ENCODE measurements around the gene CTDNEP1. TPM values are rescaled to one million over a fixed set of nuclear protein-coding genes. Genes with fewer than 3 reads are reported as not detected.

Gene CTDNEP1
- polyA plus RNA-seq, 1 of the 3 experiments (the other 2 are of a cell fraction) = 111 TPM

- TF ChIP-seq, protein P1, sequence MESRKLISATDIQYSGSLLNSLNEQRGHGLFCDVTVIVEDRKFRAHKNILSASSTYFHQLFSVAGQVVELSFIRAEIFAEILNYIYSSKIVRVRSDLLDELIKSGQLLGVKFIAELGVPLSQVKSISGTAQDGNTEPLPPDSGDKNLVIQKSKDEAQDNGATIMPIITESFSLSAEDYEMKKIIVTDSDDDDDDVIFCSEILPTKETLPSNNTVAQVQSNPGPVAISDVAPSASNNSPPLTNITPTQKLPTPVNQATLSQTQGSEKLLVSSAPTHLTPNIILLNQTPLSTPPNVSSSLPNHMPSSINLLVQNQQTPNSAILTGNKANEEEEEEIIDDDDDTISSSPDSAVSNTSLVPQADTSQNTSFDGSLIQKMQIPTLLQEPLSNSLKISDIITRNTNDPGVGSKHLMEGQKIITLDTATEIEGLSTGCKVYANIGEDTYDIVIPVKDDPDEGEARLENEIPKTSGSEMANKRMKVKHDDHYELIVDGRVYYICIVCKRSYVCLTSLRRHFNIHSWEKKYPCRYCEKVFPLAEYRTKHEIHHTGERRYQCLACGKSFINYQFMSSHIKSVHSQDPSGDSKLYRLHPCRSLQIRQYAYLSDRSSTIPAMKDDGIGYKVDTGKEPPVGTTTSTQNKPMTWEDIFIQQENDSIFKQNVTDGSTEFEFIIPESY (IDR thresholded peaks at IDR 0.05; ENCODE audit: borderline replicate concordance, low read depth) = no peak
- TF ChIP-seq PBX3 (IDR thresholded peaks at IDR 0.05) = no peak
- TF ChIP-seq JUND (IDR thresholded peaks at IDR 0.05) = no peak
- TF ChIP-seq FOXM1 (IDR thresholded peaks at IDR 0.05; ENCODE audit: low read depth) = no peak
- TF ChIP-seq, protein P2, sequence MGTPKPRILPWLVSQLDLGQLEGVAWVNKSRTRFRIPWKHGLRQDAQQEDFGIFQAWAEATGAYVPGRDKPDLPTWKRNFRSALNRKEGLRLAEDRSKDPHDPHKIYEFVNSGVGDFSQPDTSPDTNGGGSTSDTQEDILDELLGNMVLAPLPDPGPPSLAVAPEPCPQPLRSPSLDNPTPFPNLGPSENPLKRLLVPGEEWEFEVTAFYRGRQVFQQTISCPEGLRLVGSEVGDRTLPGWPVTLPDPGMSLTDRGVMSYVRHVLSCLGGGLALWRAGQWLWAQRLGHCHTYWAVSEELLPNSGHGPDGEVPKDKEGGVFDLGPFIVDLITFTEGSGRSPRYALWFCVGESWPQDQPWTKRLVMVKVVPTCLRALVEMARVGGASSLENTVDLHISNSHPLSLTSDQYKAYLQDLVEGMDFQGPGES (IDR thresholded peaks at IDR 0.05; ENCODE audit: low read depth, low read length) = no peak
- TF ChIP-seq RCOR1 (IDR thresholded peaks at IDR 0.05; ENCODE audit: low read length) = no peak
These were observed 17.8 kb downstream of the CTDNEP1 start (continued) for GRCh38 chr17:7233701-7234082.

GRCh38 chr17:7232114-7232513, 19.4 kb downstream of the CTDNEP1 start:
- peaks cover 32% of the 10 kb centered on the region for H4K20me1 ChIP-seq (ENCODE audit: insufficient read depth)
- DNase-seq = no peak
- peaks cover 40 to 61% of the 10 kb centered on the region in 2 experiments for H3K36me3 ChIP-seq (replicated peaks in 1 of 2; ENCODE audit: control insufficient read depth in 1 of 2, insufficient read depth in 2 of 2, low read length in 1 of 2)
- H2AFZ ChIP-seq (ENCODE audit: low read depth) = no peak overlapping the region
- no peak for TF ChIP-seq GATA2 (CRISPR knock-in tag; IDR thresholded peaks at IDR 0.05)
- ChIA-PET CTCF (interaction anchor here (1.4 to 6.5 kb wide), 2 partner anchors 12 to 211 kb away, joined by 3 to 44 read pairs; partner anchors contain the start of genes ACADVL and DLG4), POLR2A (interaction anchor here (1.9 to 2.4 kb wide), 2 partner anchors 11 to 12 kb away, joined by 4 to 11 read pairs; partner anchors contain the start of genes ACADVL and DLG4)
- peaks cover 27 to 31% of the 10 kb centered on the region in 2 experiments for H3K4me1 ChIP-seq (ENCODE audit: control insufficient read depth in 1 of 2, insufficient read depth in 2 of 2, low read depth in 1 of 2, low read length in 1 of 2)
- no peak overlapping the region for H3K27ac ChIP-seq (ENCODE audit: low read depth in 2 of 2, low read length in 1 of 2)
- peak overlapping the region; percentile 81 for H3K4me2 ChIP-seq
- peaks cover 30% of the 10 kb centered on the region for H3F3A ChIP-seq (replicated peaks; ENCODE audit: insufficient read depth)
- H3K27me3 ChIP-seq (ENCODE audit: insufficient read depth) = no peaks in the 10 kb centered on the region
- no peaks in the 10 kb centered on the region for H3K9me2 ChIP-seq
- peak overlapping the region; percentile 86 to 89; a peak in 3 of 4 replicates for H3K4me3 ChIP-seq (ENCODE audit: low read depth in 2 of 2, low read length in 1 of 2)
- H3K9me3 ChIP-seq = no peaks in the 10 kb centered on the region
- peaks cover 73% of the 10 kb centered on the region for H3K79me2 ChIP-seq (ENCODE audit: insufficient read depth)
- WGBS (ENCODE audit: low lambda C conversion rate) = 95% methylated on average over 5 of the region's 5 CpGs
- no peak overlapping the region for H3K9ac ChIP-seq

DNA sequence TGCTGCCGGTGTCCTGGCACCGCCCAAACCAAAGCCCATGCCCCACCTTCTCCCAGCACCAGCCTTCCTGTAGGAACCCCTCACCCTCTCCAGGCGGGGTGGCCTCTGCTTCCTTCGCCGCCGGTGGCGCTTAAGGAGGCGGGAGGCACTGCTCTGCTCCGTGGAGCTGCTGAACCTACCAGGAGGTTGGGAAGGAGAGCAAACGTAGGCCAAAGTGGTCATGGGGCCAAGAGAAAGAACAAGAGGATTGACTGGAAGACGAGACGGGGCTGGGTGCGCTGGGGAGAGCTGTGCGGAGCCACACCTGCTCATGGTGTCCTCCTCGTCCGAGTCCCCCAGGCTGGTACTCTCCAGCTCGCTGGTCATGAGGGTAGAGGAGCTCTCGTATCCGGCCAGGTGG, 22.0 kb downstream of the CTDNEP1 start:
- no peaks in the 10 kb centered on the region for H3K27me3 ChIP-seq (ENCODE audit: insufficient read depth)
- no peaks in the 10 kb centered on the region for H3K9me2 ChIP-seq
- POLR2A ChIA-PET = interaction anchor here (1.3 kb wide), 1 partner anchor 9 kb away, joined by 8 read pairs; the partner anchor contains the start of gene ACADVL
- H3K36me3 ChIP-seq (replicated peaks in 1 of 2; ENCODE audit: control insufficient read depth in 1 of 2, insufficient read depth in 2 of 2, low read length in 1 of 2) = peaks cover 31 to 60% of the 10 kb centered on the region in 2 experiments
- H3K4me2 ChIP-seq = no peak overlapping the region
- no peak overlapping the region for H3K4me3 ChIP-seq (ENCODE audit: low read depth in 2 of 2, low read length in 1 of 2)
- no peak overlapping the region for H3K9ac ChIP-seq
- no peak for TF ChIP-seq RCOR1 (IDR thresholded peaks at IDR 0.05; ENCODE audit: low read length)
- TF ChIP-seq, protein P1 (IDR thresholded peaks at IDR 0.05; ENCODE audit: borderline replicate concordance, low read depth) = no peak
- H3K79me2 ChIP-seq (ENCODE audit: insufficient read depth) = peaks cover 47% of the 10 kb centered on the region
- CTCF ChIA-PET = interaction anchor here (6.5 kb wide), 1 partner anchor 10 kb away, joined by 44 read pairs; the partner anchor contains the start of genes ACADVL and DLG4
- 97% methylated on average over 17 of the region's 19 CpGs for WGBS (ENCODE audit: low lambda C conversion rate)
- H3F3A ChIP-seq (replicated peaks; ENCODE audit: insufficient read depth) = peaks cover 11% of the 10 kb centered on the region
- no peaks in the 10 kb centered on the region for H3K9me3 ChIP-seq
- no peak for DNase-seq
- H4K20me1 ChIP-seq (ENCODE audit: insufficient read depth) = peaks cover 29% of the 10 kb centered on the region
- peaks cover 10% of the 10 kb centered on the region in 2 experiments; a peak in 3 of 4 replicates for H3K4me1 ChIP-seq (ENCODE audit: control insufficient read depth in 1 of 2, insufficient read depth in 2 of 2, low read depth in 1 of 2, low read length in 1 of 2)
- no peak overlapping the region for H2AFZ ChIP-seq (ENCODE audit: low read depth)
- H3K27ac ChIP-seq (ENCODE audit: low read depth in 2 of 2, low read length in 1 of 2) = no peak overlapping the region
